Right cardiac atrium (tissue), 5 donors: ENCODE results near the gene KCNAB2. TPM values are rescaled to one million over a fixed set of nuclear protein-coding genes. Genes with fewer than 3 reads are reported as not detected.
A peak's percentile ranks its signal among the peaks of the same experiment; 100 is the strongest.

Source experiments
- ATAC-seq, 2 donors: fragments of 200-7000 bp; cut with Tn5 transposase; one replicate each; pipeline versions ENCODE4 v1.8.0 to v1.9.1; 2020; ENCODE audit warnings: moderate library complexity in 2 of 2, mild to moderate bottlenecking in 1 of 2
- DNase-seq, 3 donors: peaks; one replicate each; pipeline ENCODE4 v3.0.0-alpha.2; 2020
- H3K27ac ChIP-seq: one replicate; pipeline ENCODE4 v1.5.1; 2013; ENCODE audit warnings: mild to moderate bottlenecking, low read length, control low read depth, moderate library complexity
- H3K27me3 ChIP-seq: one replicate; pipeline ENCODE4 v1.6.1; 2013; ENCODE audit not compliant: control insufficient read depth, insufficient read depth
- H3K4me1 ChIP-seq: one replicate; pipeline ENCODE4 v1.6.1; 2013; ENCODE audit warnings: low read length; ENCODE audit not compliant: control insufficient read depth, insufficient read depth
- H3K4me3 ChIP-seq: one replicate; pipeline ENCODE4 v1.5.1; 2013; ENCODE audit warnings: low read length, control low read depth
- H3K9me3 ChIP-seq: one replicate; pipeline ENCODE4 v1.6.1; 2013; ENCODE audit warnings: low read length; ENCODE audit not compliant: control insufficient read depth
- WGBS: extraction: QIAGEN DNeasy Blood & Tissue Kit; methylation state at CpG from one replicate; pipeline ENCODE4 v1.1.7; 2013; 5-methylcytosine and 5-hydroxymethylcytosine counted together
- intact Hi-C, 4 donors: fragments of 100-400 bp; cut with DNase I; formaldehyde crosslinking; loops; one replicate each; pipeline versions ENCODE4 v1.11.0 to v1.14.0; 2022 to 2023
- polyA plus RNA-seq: library from polyadenylated mRNA; stranded (reverse); fragments of 200-250 nt; gene quantifications from one replicate; pipeline ENCODE4 v1.2.3, GENCODE V29; 2013
- total RNA-seq, 4 donors: library from RNA; stranded (reverse); fragmentation: NEBNext Ultra II Directional; extraction: Animal tissue kit (Norgen Biotek cat#: 25700); gene quantifications; one replicate each; pipeline ENCODE4 v1.2.1, GENCODE V29; 2021
- donor health status: healthy with polysubstance abuse.
- donor health status: DM: no; HTN: yes; CAD: no.
- donor health status: DM: no; HTN: no; CAD: no.
- donor health status: DM: no; HTN: yes; CAD: no; lungs with severe emphysema.
- donor health status: DM: yes; HTN: yes; CAD: no.

KCNAB2 gene
- total and polyA plus RNA-seq, 5 donors = 12.6 to 25.6 (median 15.8) TPM

- ATAC-seq (no peak), DNase-seq (peak in 2 of 3 donors; percentile 2 to 47)
- Histone ChIP-seq H3K4me3 (no peak overlapping the region), H3K4me1 (no peaks in the 10 kb centered on the region), H3K9me3 (no peaks in the 10 kb centered on the region), H3K27me3 (no peaks in the 10 kb centered on the region), H3K27ac (no peak overlapping the region)
- intact Hi-C loops = no loop called here
- 70% methylated on average over 10 of the region's 10 CpGs for WGBS
These were observed 47.4 kb downstream of the KCNAB2 start for GRCh38 chr1:6093071-6093470.

- Histone ChIP-seq H3K4me1 (no peaks in the 10 kb centered on the region), H3K4me3 (no peak overlapping the region), H3K27ac (no peak overlapping the region), H3K27me3 (no peaks in the 10 kb centered on the region), H3K9me3 (no peaks in the 10 kb centered on the region)
- intact Hi-C loops = no loop called here
- WGBS = 87% methylated on average over 9 of the region's 9 CpGs
- no peak for ATAC-seq
- DNase-seq = peak in 1 of 3 donors; percentile 19
These were observed 47.9 kb downstream of the KCNAB2 start for GRCh38 chr1:6093611-6094010.

- no peaks in the 10 kb centered on the region for H3K9me3 ChIP-seq
- intact Hi-C loops = no loop called here
- no peak for ATAC-seq
- no peaks in the 10 kb centered on the region for H3K4me1 ChIP-seq
- H3K27ac ChIP-seq = no peak overlapping the region
- 89% methylated on average over 19 of the region's 19 CpGs for WGBS
- H3K27me3 ChIP-seq = no peaks in the 10 kb centered on the region
- DNase-seq = peak in 2 of 3 donors; percentile 55 to 61
- no peak overlapping the region for H3K4me3 ChIP-seq
These were observed 48.6 kb downstream of the KCNAB2 start for GRCh38 chr1:6094246-6094645.

GRCh38 chr1:6094801-6095505 is 49.3 kb downstream of the KCNAB2 start:
- DNase-seq = peak in 2 of 3 donors; percentile 20 to 43
- intact Hi-C loops = no loop called here
- no peak for ATAC-seq
- H3K4me3 ChIP-seq = no peak overlapping the region
- H3K4me1 ChIP-seq = no peaks in the 10 kb centered on the region
- WGBS = 89% methylated on average over 21 of the region's 21 CpGs
- H3K27me3 ChIP-seq = no peaks in the 10 kb centered on the region
- H3K27ac ChIP-seq = no peak overlapping the region
- H3K9me3 ChIP-seq = no peaks in the 10 kb centered on the region

- Histone ChIP-seq H3K9me3 (no peaks in the 10 kb centered on the region), H3K27ac (no peak overlapping the region), H3K4me3 (no peak overlapping the region), H3K27me3 (no peaks in the 10 kb centered on the region), H3K4me1 (no peaks in the 10 kb centered on the region)
- ATAC-seq (no peak), DNase-seq (peak in 1 of 3 donors; percentile 37)
- intact Hi-C loops = no loop called here
- 90% methylated on average over 13 of the region's 13 CpGs for WGBS
These were observed 50.0 kb downstream of the KCNAB2 start for GRCh38 chr1:6095511-6096242.

- intact Hi-C loops = no loop called here
- DNase-seq = peak in 2 of 3 donors; percentile 48 to 50
- H3K4me3 ChIP-seq = no peak overlapping the region
- whole genome bisulfite sequencing = 90% methylated on average over 23 of the region's 23 CpGs
- no peaks in the 10 kb centered on the region for H3K4me1 ChIP-seq
- no peaks in the 10 kb centered on the region for H3K27me3 ChIP-seq
- no peak overlapping the region for H3K27ac ChIP-seq
- ATAC-seq = no peak
- H3K9me3 ChIP-seq = no peaks in the 10 kb centered on the region
These were observed 50.8 kb downstream of the KCNAB2 start for GRCh38 chr1:6096243-6097116.

GRCh38 chr1:6097117-6097595 is 51.5 kb downstream of the KCNAB2 start:
- DNase-seq = peak in 1 of 3 donors; percentile 47
- Histone ChIP-seq H3K4me1 (no peaks in the 10 kb centered on the region), H3K27ac (no peak overlapping the region), H3K27me3 (no peaks in the 10 kb centered on the region), H3K4me3 (no peak overlapping the region), H3K9me3 (no peaks in the 10 kb centered on the region)
- ATAC-seq = no peak
- 92% methylated on average over 15 of the region's 15 CpGs for WGBS
- intact Hi-C loops = no loop called here

GRCh38 chr1:6097824-6098223 is 52.1 kb downstream of the KCNAB2 start:
- Histone ChIP-seq H3K27me3 (no peaks in the 10 kb centered on the region), H3K4me1 (no peaks in the 10 kb centered on the region), H3K9me3 (no peaks in the 10 kb centered on the region), H3K27ac (no peak overlapping the region), H3K4me3 (no peak overlapping the region)
- 82% methylated on average over 17 of the region's 17 CpGs for WGBS
- intact Hi-C loops = no loop called here
- DNase-seq (no peak), ATAC-seq (no peak)

GRCh38 chr1:6098303-6099215 is 52.9 kb downstream of the KCNAB2 start:
- DNase-seq (peak in 1 of 3 donors; percentile 63), ATAC-seq (peak in 1 of 2 donors; percentile 26)
- intact Hi-C loops = no loop called here
- 66% methylated on average over 24 of the region's 24 CpGs for WGBS
- Histone ChIP-seq H3K4me3 (no peak overlapping the region), H3K9me3 (no peaks in the 10 kb centered on the region), H3K27me3 (no peaks in the 10 kb centered on the region), H3K27ac (no peak overlapping the region), H3K4me1 (no peaks in the 10 kb centered on the region)

- no peak for DNase-seq
- H3K27ac ChIP-seq = no peak overlapping the region
- no peaks in the 10 kb centered on the region for H3K27me3 ChIP-seq
- no peaks in the 10 kb centered on the region for H3K4me1 ChIP-seq
- no peak for ATAC-seq
- WGBS = 89% methylated on average over 15 of the region's 15 CpGs
- no peak overlapping the region for H3K4me3 ChIP-seq
- no peaks in the 10 kb centered on the region for H3K9me3 ChIP-seq
- intact Hi-C loops = no loop called here
These were observed 53.6 kb downstream of the KCNAB2 start for GRCh38 chr1:6099297-6099696.
